Stimulated activated CD4-positive, alpha-beta T cell treated with anti-CD3 and anti-CD28 coated beads, TNF-alpha, amount 100 ng/mL, for 4 hours (primary cell): ENCODE results near the gene SP3.

Experiments used
- DNase-seq, 3 experiments: peaks; one replicate each; pipeline ENCODE4 v3.0.0-alpha.2; 2020; ENCODE audit warnings: low read depth in 3 of 3

The SP3 gene

GRCh38 chr2:173966274-173967098 lies 1.3 kb upstream of the SP3 start:
- DNase-seq: no peak

- peak; percentile 72 to 79 (median 78) for DNase-seq
These were observed 405 bp downstream of the SP3 start for GRCh38 chr2:173964565-173965371.

GRCh38 chr2:173963817-173964564 lies 1.2 kb downstream of the SP3 start:
- peak; percentile 90 to 91 (median 91) for DNase-seq

- DNase-seq: no peak
These were observed 1.8 kb downstream of the SP3 start for GRCh38 chr2:173963323-173963816.

GRCh38 chr2:173962583-173963110 lies 2.5 kb downstream of the SP3 start:
- no peak for DNase-seq

- DNase-seq: no peak
These were observed 3.1 kb downstream of the SP3 start for GRCh38 chr2:173962031-173962430.

- no peak for DNase-seq
These were observed 3.8 kb downstream of the SP3 start for GRCh38 chr2:173961346-173961705.

- no peak for DNase-seq
These were observed 5.3 kb downstream of the SP3 start for GRCh38 chr2:173959909-173960308.

- DNase-seq: no peak
These were observed 5.8 kb downstream of the SP3 start for GRCh38 chr2:173959358-173959884.

GRCh38 chr2:173958198-173958846 lies 6.9 kb downstream of the SP3 start:
- no peak for DNase-seq

GRCh38 chr2:173957517-173957916 lies 7.7 kb downstream of the SP3 start:
- DNase-seq: no peak

- no peak for DNase-seq
These were observed 8.7 kb downstream of the SP3 start for GRCh38 chr2:173956454-173956853.

- no peak for DNase-seq
These were observed 9.3 kb downstream of the SP3 start for GRCh38 chr2:173955867-173956266.

- no peak for DNase-seq
These were observed 10.2 kb downstream of the SP3 start for GRCh38 chr2:173955004-173955403.

GRCh38 chr2:173953047-173953424 lies 12.1 kb downstream of the SP3 start:
- no peak for DNase-seq

- no peak for DNase-seq
These were observed 12.7 kb downstream of the SP3 start for GRCh38 chr2:173952267-173953046.

GRCh38 chr2:173948842-173949241 lies 16.3 kb downstream of the SP3 start:
- no peak for DNase-seq

GRCh38 chr2:173948198-173948597 lies 17.0 kb downstream of the SP3 start:
- DNase-seq: no peak

- DNase-seq: no peak
These were observed 18.0 kb downstream of the SP3 start for GRCh38 chr2:173947131-173947530.

GRCh38 chr2:173943738-173944137 lies 21.4 kb downstream of the SP3 start:
- no peak for DNase-seq
